PC-9 (cell line): ENCODE data around the gene F2RL1.

Experiments used
- CTCF ChIP-seq: fragments of 200-600 bp; sonication (generic); conservative IDR thresholded peaks from 2 replicates; pipeline ENCODE4 v1.6.1; 2017; ENCODE audit warnings: mixed run types, antibody characterized with exemption, mild to moderate bottlenecking, moderate library complexity
- EZH2 ChIP-seq: fragments of 200-600 bp; sonication (generic); IDR thresholded peaks from 2 replicates; pipeline ENCODE4 v1.8.0; 2017; ENCODE audit warnings: antibody characterized with exemption, low read depth

- TF ChIP-seq CTCF = no peak
- TF ChIP-seq EZH2 = no peak
Observed at GRCh38 chr5:76791461-76791860, 27.4 kb upstream of the F2RL1 start.
